Measurements from ENCODE around the gene IL31RA.
"Not testable (repeated sequence)": the region's sequence is repeated elsewhere in the genome, so short reads cannot be mapped to it uniquely, and the experiment has no call there.

IL31RA gene

GRCh38 chr5:55850839-55851674 is at the start of gene IL31RA:
Gene IL31RA, plus strand, starts transcription at chr5:55851357. Its CDS starts 214 bp downstream, at chr5:55851571.
- H3K4me3 ChIP-seq (ENCODE audit: low read depth, low read length): peak within 1 kb of the TSS; percentile 28
- peak; percentile 91 for DNase-seq (ENCODE audit: low read depth, low spot score)
- TF ChIP-seq CTCF (IDR thresholded peaks at IDR 0.05; ENCODE audit: low read depth, low read length): no peak
- in situ Hi-C loops (cut with HindIII; ENCODE audit: low sequenced_read_pairs): no loop called here

GRCh38 chr5:55808814-55809213 is 42.3 kb upstream of the IL31RA start:
- H3K4me3 ChIP-seq (ENCODE audit: low read depth, low read length); in situ Hi-C loops (cut with HindIII; ENCODE audit: low sequenced_read_pairs); DNase-seq (ENCODE audit: low read depth, low spot score): not testable (repeated sequence)

GRCh38 chr5:55815939-55816338 is 35.2 kb upstream of the IL31RA start:
- in situ Hi-C loops (cut with HindIII; ENCODE audit: low sequenced_read_pairs); DNase-seq (ENCODE audit: low read depth, low spot score); H3K4me3 ChIP-seq (ENCODE audit: low read depth, low read length): not testable (repeated sequence)

DNA sequence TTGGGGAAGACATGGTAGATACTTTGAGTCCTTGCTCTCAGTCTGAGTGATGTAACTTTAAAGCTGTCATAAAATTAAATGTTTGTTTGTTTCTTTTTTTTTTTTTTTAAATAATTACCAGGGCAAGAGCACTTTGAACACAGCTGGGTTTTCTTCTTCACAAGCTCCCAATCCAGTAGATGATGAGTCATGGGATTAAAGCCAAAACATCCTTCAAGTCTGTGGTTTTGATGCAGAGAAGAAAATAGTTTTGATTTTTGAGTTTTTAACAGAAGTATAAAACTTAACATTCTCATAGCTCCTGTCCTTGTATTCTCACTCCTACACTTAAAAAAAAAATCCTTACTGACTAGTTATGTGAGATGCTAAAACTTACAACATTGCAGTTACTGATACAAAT is 34.8 kb upstream of the IL31RA start:
- in situ Hi-C loops (cut with HindIII; ENCODE audit: low sequenced_read_pairs): no loop called here
- DNase-seq (ENCODE audit: low read depth, low spot score): peak; percentile 90
- TF ChIP-seq CTCF (IDR thresholded peaks at IDR 0.05; ENCODE audit: low read depth, low read length): no peak

GRCh38 chr5:55817030-55817429 is 34.1 kb upstream of the IL31RA start:
- no peak for DNase-seq (ENCODE audit: low read depth, low spot score)
- no peak for TF ChIP-seq CTCF (IDR thresholded peaks at IDR 0.05; ENCODE audit: low read depth, low read length)
- H3K4me3 ChIP-seq (ENCODE audit: low read depth, low read length): no peak overlapping the region
- in situ Hi-C loops (cut with HindIII; ENCODE audit: low sequenced_read_pairs): no loop called here

More for the DNA sequence above, 34.8 kb upstream of the IL31RA start:
- H3K4me3 ChIP-seq (ENCODE audit: low read depth, low read length): no peak overlapping the region

GRCh38 chr5:55820488-55820887 is 30.7 kb upstream of the IL31RA start:
- no peak for TF ChIP-seq CTCF (IDR thresholded peaks at IDR 0.05; ENCODE audit: low read depth, low read length)
- H3K4me3 ChIP-seq (ENCODE audit: low read depth, low read length): no peak overlapping the region
- in situ Hi-C loops (cut with HindIII; ENCODE audit: low sequenced_read_pairs): no loop called here
- no peak for DNase-seq (ENCODE audit: low read depth, low spot score)

DNA sequence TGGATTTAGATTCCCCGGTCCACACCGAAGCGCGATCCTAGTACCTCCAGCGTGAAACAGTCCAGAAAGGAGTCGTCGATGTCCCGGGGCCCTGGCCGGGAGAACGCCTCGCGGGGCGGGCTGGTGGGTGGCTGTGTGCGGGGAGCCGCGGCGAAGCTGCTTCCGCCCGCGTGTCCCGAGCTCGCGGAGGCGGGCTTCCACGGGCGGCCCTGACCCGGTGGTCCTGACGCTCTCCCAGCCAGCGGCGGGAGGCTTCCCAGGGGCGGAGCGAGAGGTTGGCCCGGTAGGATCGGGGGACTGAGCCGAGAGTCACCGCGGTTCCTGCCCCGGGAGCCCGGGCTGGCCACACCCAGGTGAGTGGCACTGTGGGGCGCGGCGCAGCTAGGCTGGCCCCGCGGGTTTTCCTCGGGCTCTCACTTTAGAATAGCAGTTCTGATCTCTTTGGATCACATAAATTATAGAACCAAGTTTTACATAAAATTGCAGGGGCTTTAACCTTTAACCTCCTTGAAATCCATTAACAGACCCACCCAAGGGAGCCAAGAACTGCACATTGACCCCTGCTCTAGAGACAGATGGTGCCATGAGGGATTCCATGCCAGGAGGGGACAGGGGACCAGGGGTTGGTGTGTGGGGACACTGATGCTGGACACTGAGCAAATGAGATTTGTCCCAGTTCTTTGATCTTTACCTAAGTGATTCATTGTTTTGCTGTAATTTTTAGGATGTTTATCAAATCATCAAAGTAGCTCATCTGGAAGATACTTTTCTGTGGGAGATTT is 29.2 kb upstream of the IL31RA start:
- no peak for TF ChIP-seq CTCF (IDR thresholded peaks at IDR 0.05; ENCODE audit: low read depth, low read length)
- in situ Hi-C loops (cut with HindIII; ENCODE audit: low sequenced_read_pairs): no loop called here
- DNase-seq (ENCODE audit: low read depth, low spot score): peak; percentile 13
- H3K4me3 ChIP-seq (ENCODE audit: low read depth, low read length): peak overlapping the region; percentile 43

Measured in astrocyte of the spinal cord (primary cell).